GM12878 (cell line): ENCODE data around the gene MOB2. TPM values are rescaled to one million over a fixed set of nuclear protein-coding genes. Genes with fewer than 3 reads are reported as not detected.

ENCODE experiments used
- ATAC-seq: fragments of 200-7000 bp; cut with Tn5 transposase; 3 replicates; pipeline ENCODE4 v1.9.1; 2020; ENCODE audit warnings: mild to moderate bottlenecking, moderate library complexity
- BruUV-seq: library from RNA; stranded (reverse); fragments of 400-500 nt; replicated peaks from 2 replicates; lab custom pipeline; 2021; lab: Mats Ljungman, UMichigan
- CTCF ChIA-PET: fragments of 300-600 bp; sonication (Branson Sonifier 250); formaldehyde crosslinking; extraction: SDS; loops from one replicate; lab custom pipeline; 2021; ENCODE audit warnings: inconsistent platforms; lab: Yijun Ruan, JAX
- POLR2A ChIA-PET: fragments of 350-600 bp; formaldehyde crosslinking; extraction: SDS; loops from one replicate; lab custom pipeline; 2021; ENCODE audit warnings: inconsistent platforms; lab: Charles Lee
- RAD21 ChIA-PET: fragments of 300-600 bp; sonication (Branson Sonifier 250); formaldehyde crosslinking; loops from one replicate; lab custom pipeline; 2023; ENCODE audit warnings: antibody characterized with exemption; ENCODE audit not compliant: unreplicated experiment; lab: Charles Lee
- SMC1A ChIA-PET: fragments of 300-600 bp; sonication (Branson Sonifier 250); formaldehyde crosslinking; loops from one replicate; lab custom pipeline; 2023; ENCODE audit not compliant: unreplicated experiment, uncharacterized antibody; lab: Charles Lee
- DNase-seq: peaks from one replicate; pipeline ENCODE4 v3.0.0-alpha.2; 2011; ENCODE audit warnings: low read depth, low spot score
- FAIRE-seq: peaks from 3 replicates; lab custom pipeline; 2011; peaks lifted over from hg19 to GRCh38; lab: Jason Lieb, UNC
- H2AFZ ChIP-seq: 2 replicates; pipeline ENCODE4 v1.6.0; 2011; ENCODE audit warnings: low read depth, low read length, control low read depth; ENCODE audit not compliant: control insufficient read depth
- H3K27ac ChIP-seq: 2 replicates; pipeline ENCODE4 v1.5.1; 2011; ENCODE audit warnings: control low read depth; ENCODE audit not compliant: control insufficient read depth, insufficient read depth
- H3K27me3 ChIP-seq, 2 experiments: replicated peaks in 1 of 2; 2 replicates each; pipeline versions ENCODE4 v1.6.0 to v1.6.1; 2011; ENCODE audit warnings: low read length in 1 of 2; ENCODE audit not compliant: control insufficient read depth in 2 of 2, insufficient read depth in 2 of 2
- H3K36me3 ChIP-seq, 2 experiments: 2 replicates each; pipeline ENCODE4 v1.5.1; 2011; ENCODE audit warnings: low read length in 1 of 2; ENCODE audit not compliant: control insufficient read depth in 2 of 2, insufficient read depth in 2 of 2
- H3K4me1 ChIP-seq: 2 replicates; pipeline ENCODE4 v1.6.1; 2011; ENCODE audit warnings: mild to moderate bottlenecking, low read length, moderate library complexity, mixed read lengths; ENCODE audit not compliant: control insufficient read depth, insufficient read depth
- H3K4me2 ChIP-seq: 2 replicates; pipeline ENCODE4 v1.6.0; 2011; ENCODE audit warnings: control low read depth; ENCODE audit not compliant: control insufficient read depth, insufficient read depth
- H3K4me3 ChIP-seq: fragments of 200-600 bp; sonication (generic); 2 replicates; pipeline ENCODE4 v1.5.1; 2016
- H3K79me2 ChIP-seq: 2 replicates; pipeline ENCODE4 v1.6.0; 2011; ENCODE audit warnings: low read length; ENCODE audit not compliant: control insufficient read depth, insufficient read depth
- H3K9ac ChIP-seq: 2 replicates; pipeline ENCODE4 v1.8.0; 2011; ENCODE audit warnings: low read length, control low read depth, mixed read lengths; ENCODE audit not compliant: control insufficient read depth, insufficient read depth
- H3K9me3 ChIP-seq: replicated peaks from 3 replicates; pipeline ENCODE4 v1.5.1; 2011; ENCODE audit warnings: mild to moderate bottlenecking, low read length; ENCODE audit not compliant: control insufficient read depth, insufficient read depth
- H4K20me1 ChIP-seq: 2 replicates; pipeline ENCODE4 v1.6.0; 2011; ENCODE audit not compliant: control insufficient read depth, insufficient read depth
- CUX1 ChIP-seq: IDR thresholded peaks from 2 replicates; pipeline ENCODE4 v1.6.1; 2012; ENCODE audit warnings: improper control_type of control experiment, low read depth, low read length; ENCODE audit not compliant: insufficient replicate concordance
- E2F8 ChIP-seq: fragments of 450-650 bp; IDR thresholded peaks from 2 replicates; pipeline ENCODE4 v1.6.1; 2018; ENCODE audit warnings: mild to moderate bottlenecking, low read depth, moderate library complexity; ENCODE audit not compliant: partially characterized antibody
- GATAD2B ChIP-seq: fragments of 450-650 bp; conservative IDR thresholded peaks from 2 replicates; pipeline ENCODE4 v1.6.1; 2017; ENCODE audit warnings: low read depth, mild to moderate bottlenecking, moderate library complexity
- NR2C2 ChIP-seq: IDR thresholded peaks from 2 replicates; pipeline ENCODE4 v1.6.1; 2011; ENCODE audit warnings: borderline replicate concordance, low read depth; ENCODE audit not compliant: control insufficient read depth, insufficient read length
- ZBTB33 ChIP-seq: fragments of 450-650 bp; IDR thresholded peaks from 2 replicates; pipeline ENCODE4 v1.6.1; 2017; ENCODE audit warnings: mild to moderate bottlenecking
- WGBS: methylation state at CpG from one replicate; pipeline ENCODE4 v1.1.6; 2016; ENCODE audit warnings: low lambda C conversion rate; ENCODE audit not compliant: insufficient replicate concordance, insufficient coverage; ENCODE audit errors: missing lambda C conversion rate; 5-methylcytosine and 5-hydroxymethylcytosine counted together
- in situ Hi-C: fragments of 300-500 bp; cut with MboI; formaldehyde crosslinking; loops from 9 replicates; pipeline ENCODE4 v1.14.3; 2018; ENCODE audit warnings: mixed read lengths
- intact Hi-C: fragments of 100-400 bp; cut with micrococcal nuclease; formaldehyde crosslinking; loops from one replicate; pipeline ENCODE4 v1.14.2; 2022; ENCODE audit not compliant: unreplicated experiment
- polyA plus RNA-seq, 11 experiments: library from polyadenylated mRNA; depleted of rRNA in 4 of 11; unstranded in 6 of 11; stranded (reverse) in 5 of 11; fragments of >200 nt; fragmentation: Nextera tagmentation in 4 of 11; fragmentation: Illumina TruSeq in 1 of 11; extraction: Ambion mirVana in 4 of 11; extraction: Trizol in 1 of 11; gene quantifications; 1 replicate in 1 of 11; 2 replicates in 10 of 11; pipeline versions ENCODE4 v1.2.1 to v1.2.3, GENCODE V29; 2011 to 2016; ENCODE audit warnings: inconsistent platforms in 2 of 11, missing spikeins in 2 of 11, low read depth in 1 of 11
- total RNA-seq, 4 experiments: library from RNA; depleted of rRNA in 3 of 4; stranded (reverse); fragments of >200 nt in 3 of 4; fragmentation: Illumina TruSeq in 1 of 4; extraction: Trizol in 1 of 4; gene quantifications; 2 replicates each; pipeline versions ENCODE4 v1.2.1 to v1.2.3, GENCODE V29; 2013 to 2021

Gene MOB2
- total and polyA plus RNA-seq, 10 of the 15 experiments (the other 5 are each of a cell fraction or from before 2014, with no cell fraction given), result 0.10 to 34.6 (median 15.5) TPM

GRCh38 chr11:1456176-1456575 is 30.4 kb downstream of the MOB2 start:
- intact Hi-C loops, result no loop called here
- ChIA-PET SMC1A (no interaction called here), RAD21 (no interaction called here), CTCF (interaction anchor here (1.0 kb wide), 1 partner anchor 119 kb away, joined by 3 read pairs; no protein-coding TSS in a partner anchor), POLR2A (no interaction called here)
- Histone ChIP-seq H3K4me3 (no peak overlapping the region), H3K79me2 (no peaks in the 10 kb centered on the region), H3K4me1 (no peaks in the 10 kb centered on the region), H3K9ac (no peak overlapping the region), H3K36me3 (no peaks in the 10 kb centered on the region), H4K20me1 (no peaks in the 10 kb centered on the region), H3K27ac (no peak overlapping the region), H3K4me2 (no peak overlapping the region), H3K9me3 (no peaks in the 10 kb centered on the region), H3K27me3 (no peaks in the 10 kb centered on the region), H2AFZ (no peak overlapping the region)
- in situ Hi-C loops, result no loop called here
- FAIRE-seq (no peak), DNase-seq (no peak), ATAC-seq (no peak)
- BruUV-seq, result no TSS peak
- TF ChIP-seq NR2C2, result no peak
- no peak for TF ChIP-seq CUX1
- no peak for TF ChIP-seq E2F8
- TF ChIP-seq GATAD2B, result no peak
- TF ChIP-seq ZBTB33, result no peak
- WGBS, result 56% methylated on average over 22 of the region's 22 CpGs
